H1 (cell line): ENCODE data around the gene CDH7. TPM values are rescaled to one million over a fixed set of nuclear protein-coding genes. Genes with fewer than 3 reads are reported as not detected.

Experiments
- TBP ChIP-seq: IDR thresholded peaks from 2 replicates; pipeline ENCODE4 v1.6.1; 2011; ENCODE audit warnings: low read depth, low read length, improper control_type of control experiment
- polyA plus RNA-seq, 7 experiments: library from polyadenylated mRNA; depleted of rRNA in 3 of 7; stranded (reverse) in 5 of 7; unstranded in 2 of 7; fragments of >200 nt in 5 of 7; fragments of 200-250 nt in 2 of 7; gene quantifications; 1 replicate in 5 of 7; 2 replicates in 1 of 7; 4 replicates in 1 of 7; pipeline versions ENCODE4 v1.2.1 to v1.2.3, GENCODE V29; 2011 to 2013; ENCODE audit warnings: missing spikeins in 2 of 7, mixed read lengths in 2 of 7
- total RNA-seq: library from RNA; stranded (reverse); fragmentation: NEBNext Ultra II Directional; extraction: Animal tissue kit (Norgen Biotek cat#: 25700); gene quantifications from 2 replicates; pipeline ENCODE4 v1.2.1, GENCODE V29; 2021
- TF ChIP-seq, protein P1 (sequence below): fragments of 300-600 bp; sonication (generic); IDR thresholded peaks from 2 replicates; pipeline ENCODE4 v1.7.1; 2012; ENCODE audit warnings: low read length, moderate library complexity, mild to moderate bottlenecking, inconsistent platforms; ENCODE audit not compliant: insufficient replicate concordance

Gene CDH7
- total and polyA plus RNA-seq, 2 of the 8 experiments (the other 6 are each of a cell fraction or from before 2014, with no cell fraction given) = 1.00 to 1.5 TPM

DNA sequence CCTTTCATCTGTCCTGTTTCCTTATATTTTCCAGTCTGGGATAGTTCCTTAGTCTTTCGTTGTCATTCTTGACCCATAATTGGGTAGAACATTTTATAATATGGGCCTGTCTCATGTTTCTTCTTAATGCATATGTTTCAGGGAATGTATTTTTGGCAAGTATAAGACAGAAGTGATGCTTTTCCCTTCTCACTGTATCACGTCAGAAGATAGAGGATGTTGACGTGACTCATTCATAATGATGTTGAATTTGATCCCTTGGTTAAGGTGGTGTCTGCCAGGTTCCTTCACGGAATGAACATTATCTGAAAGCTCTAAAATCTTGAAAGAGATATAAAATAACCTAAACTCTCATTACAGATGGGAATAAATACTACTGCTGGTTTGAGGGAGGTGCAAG lies 18.8 kb downstream of the CDH7 start (continued):
- TF ChIP-seq, protein P1, sequence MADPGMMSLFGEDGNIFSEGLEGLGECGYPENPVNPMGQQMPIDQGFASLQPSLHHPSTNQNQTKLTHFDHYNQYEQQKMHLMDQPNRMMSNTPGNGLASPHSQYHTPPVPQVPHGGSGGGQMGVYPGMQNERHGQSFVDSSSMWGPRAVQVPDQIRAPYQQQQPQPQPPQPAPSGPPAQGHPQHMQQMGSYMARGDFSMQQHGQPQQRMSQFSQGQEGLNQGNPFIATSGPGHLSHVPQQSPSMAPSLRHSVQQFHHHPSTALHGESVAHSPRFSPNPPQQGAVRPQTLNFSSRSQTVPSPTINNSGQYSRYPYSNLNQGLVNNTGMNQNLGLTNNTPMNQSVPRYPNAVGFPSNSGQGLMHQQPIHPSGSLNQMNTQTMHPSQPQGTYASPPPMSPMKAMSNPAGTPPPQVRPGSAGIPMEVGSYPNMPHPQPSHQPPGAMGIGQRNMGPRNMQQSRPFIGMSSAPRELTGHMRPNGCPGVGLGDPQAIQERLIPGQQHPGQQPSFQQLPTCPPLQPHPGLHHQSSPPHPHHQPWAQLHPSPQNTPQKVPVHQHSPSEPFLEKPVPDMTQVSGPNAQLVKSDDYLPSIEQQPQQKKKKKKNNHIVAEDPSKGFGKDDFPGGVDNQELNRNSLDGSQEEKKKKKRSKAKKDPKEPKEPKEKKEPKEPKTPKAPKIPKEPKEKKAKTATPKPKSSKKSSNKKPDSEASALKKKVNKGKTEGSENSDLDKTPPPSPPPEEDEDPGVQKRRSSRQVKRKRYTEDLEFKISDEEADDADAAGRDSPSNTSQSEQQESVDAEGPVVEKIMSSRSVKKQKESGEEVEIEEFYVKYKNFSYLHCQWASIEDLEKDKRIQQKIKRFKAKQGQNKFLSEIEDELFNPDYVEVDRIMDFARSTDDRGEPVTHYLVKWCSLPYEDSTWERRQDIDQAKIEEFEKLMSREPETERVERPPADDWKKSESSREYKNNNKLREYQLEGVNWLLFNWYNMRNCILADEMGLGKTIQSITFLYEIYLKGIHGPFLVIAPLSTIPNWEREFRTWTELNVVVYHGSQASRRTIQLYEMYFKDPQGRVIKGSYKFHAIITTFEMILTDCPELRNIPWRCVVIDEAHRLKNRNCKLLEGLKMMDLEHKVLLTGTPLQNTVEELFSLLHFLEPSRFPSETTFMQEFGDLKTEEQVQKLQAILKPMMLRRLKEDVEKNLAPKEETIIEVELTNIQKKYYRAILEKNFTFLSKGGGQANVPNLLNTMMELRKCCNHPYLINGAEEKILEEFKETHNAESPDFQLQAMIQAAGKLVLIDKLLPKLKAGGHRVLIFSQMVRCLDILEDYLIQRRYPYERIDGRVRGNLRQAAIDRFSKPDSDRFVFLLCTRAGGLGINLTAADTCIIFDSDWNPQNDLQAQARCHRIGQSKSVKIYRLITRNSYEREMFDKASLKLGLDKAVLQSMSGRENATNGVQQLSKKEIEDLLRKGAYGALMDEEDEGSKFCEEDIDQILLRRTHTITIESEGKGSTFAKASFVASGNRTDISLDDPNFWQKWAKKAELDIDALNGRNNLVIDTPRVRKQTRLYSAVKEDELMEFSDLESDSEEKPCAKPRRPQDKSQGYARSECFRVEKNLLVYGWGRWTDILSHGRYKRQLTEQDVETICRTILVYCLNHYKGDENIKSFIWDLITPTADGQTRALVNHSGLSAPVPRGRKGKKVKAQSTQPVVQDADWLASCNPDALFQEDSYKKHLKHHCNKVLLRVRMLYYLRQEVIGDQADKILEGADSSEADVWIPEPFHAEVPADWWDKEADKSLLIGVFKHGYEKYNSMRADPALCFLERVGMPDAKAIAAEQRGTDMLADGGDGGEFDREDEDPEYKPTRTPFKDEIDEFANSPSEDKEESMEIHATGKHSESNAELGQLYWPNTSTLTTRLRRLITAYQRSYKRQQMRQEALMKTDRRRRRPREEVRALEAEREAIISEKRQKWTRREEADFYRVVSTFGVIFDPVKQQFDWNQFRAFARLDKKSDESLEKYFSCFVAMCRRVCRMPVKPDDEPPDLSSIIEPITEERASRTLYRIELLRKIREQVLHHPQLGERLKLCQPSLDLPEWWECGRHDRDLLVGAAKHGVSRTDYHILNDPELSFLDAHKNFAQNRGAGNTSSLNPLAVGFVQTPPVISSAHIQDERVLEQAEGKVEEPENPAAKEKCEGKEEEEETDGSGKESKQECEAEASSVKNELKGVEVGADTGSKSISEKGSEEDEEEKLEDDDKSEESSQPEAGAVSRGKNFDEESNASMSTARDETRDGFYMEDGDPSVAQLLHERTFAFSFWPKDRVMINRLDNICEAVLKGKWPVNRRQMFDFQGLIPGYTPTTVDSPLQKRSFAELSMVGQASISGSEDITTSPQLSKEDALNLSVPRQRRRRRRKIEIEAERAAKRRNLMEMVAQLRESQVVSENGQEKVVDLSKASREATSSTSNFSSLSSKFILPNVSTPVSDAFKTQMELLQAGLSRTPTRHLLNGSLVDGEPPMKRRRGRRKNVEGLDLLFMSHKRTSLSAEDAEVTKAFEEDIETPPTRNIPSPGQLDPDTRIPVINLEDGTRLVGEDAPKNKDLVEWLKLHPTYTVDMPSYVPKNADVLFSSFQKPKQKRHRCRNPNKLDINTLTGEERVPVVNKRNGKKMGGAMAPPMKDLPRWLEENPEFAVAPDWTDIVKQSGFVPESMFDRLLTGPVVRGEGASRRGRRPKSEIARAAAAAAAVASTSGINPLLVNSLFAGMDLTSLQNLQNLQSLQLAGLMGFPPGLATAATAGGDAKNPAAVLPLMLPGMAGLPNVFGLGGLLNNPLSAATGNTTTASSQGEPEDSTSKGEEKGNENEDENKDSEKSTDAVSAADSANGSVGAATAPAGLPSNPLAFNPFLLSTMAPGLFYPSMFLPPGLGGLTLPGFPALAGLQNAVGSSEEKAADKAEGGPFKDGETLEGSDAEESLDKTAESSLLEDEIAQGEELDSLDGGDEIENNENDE = no peak
- no peak for TF ChIP-seq TBP
